ENCODE results near the gene GIT2.

GRCh38 chr12:109939504-109939903 is 56.7 kb downstream of the GIT2 start:
- TF ChIP-seq IRF2 (CRISPR knock-in tag; IDR thresholded peaks at IDR 0.05; ENCODE audit: borderline replicate concordance, low read depth) (no peak), CTCF (IDR thresholded peaks at IDR 0.05) (no peak), ZNF219 (CRISPR knock-in tag; IDR thresholded peaks at IDR 0.05; ENCODE audit: borderline replicate concordance) (no peak)

Measured in WTC11 (cell line).